SU-DHL-6 (cell line): ENCODE results near the gene COP1.

ENCODE experiments used
- H2AFZ ChIP-seq: fragments of 200-600 bp; sonication (generic); 2 replicates; pipeline ENCODE4 v1.6.1; 2014; ENCODE audit warnings: low read depth, mild to moderate bottlenecking, moderate library complexity, mixed read lengths, antibody characterized with exemption, low read length; ENCODE audit not compliant: severe bottlenecking
- H3F3A ChIP-seq: fragments of 200-600 bp; shearing (Covaris generic); 2 replicates; pipeline ENCODE4 v1.6.0; 2016; ENCODE audit warnings: antibody characterized with exemption, mild to moderate bottlenecking; ENCODE audit not compliant: insufficient read depth
- H3K27ac ChIP-seq: fragments of 200-600 bp; sonication (generic); 2 replicates; pipeline ENCODE4 v1.5.1; 2016; ENCODE audit warnings: low read depth, mild to moderate bottlenecking, low read length, moderate library complexity, mixed read lengths
- H3K27me3 ChIP-seq: fragments of 200-600 bp; sonication (generic), shearing (Covaris generic); 2 replicates; pipeline ENCODE4 v1.6.0; 2014; ENCODE audit warnings: mild to moderate bottlenecking, low read length
- H3K36me3 ChIP-seq: fragments of 200-600 bp; sonication (generic); 2 replicates; pipeline ENCODE4 v1.6.1; 2014; ENCODE audit warnings: mild to moderate bottlenecking, low read length, mixed read lengths
- H3K4me2 ChIP-seq: fragments of 300-600, 200-600 bp; shearing (Covaris generic), sonication (generic); 2 replicates; pipeline ENCODE4 v1.6.0; 2014; ENCODE audit warnings: low read length, low read depth, mild to moderate bottlenecking; ENCODE audit not compliant: poor library complexity, severe bottlenecking
- H3K4me3 ChIP-seq: fragments of 200-600 bp; sonication (generic); 2 replicates; pipeline ENCODE4 v1.5.1; 2014; ENCODE audit warnings: antibody characterized with exemption, low read length, mild to moderate bottlenecking, mixed read lengths; ENCODE audit not compliant: insufficient read depth, poor library complexity, severe bottlenecking
- H3K79me2 ChIP-seq: fragments of 200-600 bp; sonication (generic); 2 replicates; pipeline ENCODE4 v1.6.1; 2014; ENCODE audit warnings: mild to moderate bottlenecking, low read length, moderate library complexity; ENCODE audit not compliant: insufficient read depth
- H3K9ac ChIP-seq: fragments of 200-600 bp; sonication (generic); 2 replicates; pipeline ENCODE4 v1.7.0; 2014; ENCODE audit warnings: mild to moderate bottlenecking, low read length
- H3K9me2 ChIP-seq: fragments of 200-600 bp; sonication (generic); replicated peaks from 2 replicates; pipeline ENCODE4 v1.6.1; 2014; ENCODE audit warnings: low read length; ENCODE audit not compliant: insufficient read depth
- H3K9me3 ChIP-seq: fragments of 200-600 bp; sonication (generic); 2 replicates; pipeline ENCODE4 v1.6.1; 2014; ENCODE audit warnings: low read length, mixed read lengths; ENCODE audit not compliant: insufficient read depth
- H4K20me1 ChIP-seq: fragments of 200-600 bp; sonication (generic); 2 replicates; pipeline ENCODE4 v1.6.1; 2014; ENCODE audit warnings: low read depth, mild to moderate bottlenecking, antibody characterized with exemption, low read length, moderate library complexity, mixed read lengths
- CTCF ChIP-seq: fragments of 200-600 bp; sonication (generic); IDR thresholded peaks from one replicate; pipeline ENCODE4 v1.5.1; 2017; ENCODE audit warnings: antibody characterized with exemption, mild to moderate bottlenecking, low read length, moderate library complexity; ENCODE audit not compliant: insufficient read depth, poor library complexity, severe bottlenecking
- EZH2phosphoT487 ChIP-seq: fragments of 200-600 bp; sonication (generic), shearing (Covaris generic); conservative IDR thresholded peaks from 2 replicates; pipeline ENCODE4 v1.6.1; 2018; ENCODE audit warnings: mild to moderate bottlenecking, antibody characterized with exemption, low read length, moderate library complexity, mixed read lengths

The COP1 gene

GRCh38 chr1:175906370-175906769 lies 300.7 kb downstream of the COP1 start:
- no peaks in the 10 kb centered on the region for H3K79me2 ChIP-seq
- no peaks in the 10 kb centered on the region for H4K20me1 ChIP-seq
- H3K4me3 ChIP-seq: no peak overlapping the region
- peaks cover 6% of the 10 kb centered on the region; the same call in 1 of the 2 replicates for H3K36me3 ChIP-seq
- no peak overlapping the region for H3K9ac ChIP-seq
- H3K27me3 ChIP-seq: no peaks in the 10 kb centered on the region
- no peak overlapping the region for H3K27ac ChIP-seq
- H3F3A ChIP-seq: no peaks in the 10 kb centered on the region
- no peak for TF ChIP-seq EZH2phosphoT487
- TF ChIP-seq CTCF: no peak
- no peak overlapping the region for H2AFZ ChIP-seq
- peaks cover 12% of the 10 kb centered on the region; the same call in 1 of the 2 replicates for H3K9me3 ChIP-seq
- H3K4me2 ChIP-seq: no peak overlapping the region
- H3K9me2 ChIP-seq: no peaks in the 10 kb centered on the region

GRCh38 chr1:175904808-175905207 lies 302.3 kb downstream of the COP1 start:
- Histone ChIP-seq H3F3A (no peaks in the 10 kb centered on the region), H3K27ac (no peak overlapping the region), H3K36me3 (peaks cover 5% of the 10 kb centered on the region; the same call in 1 of the 2 replicates), H3K4me3 (no peak overlapping the region), H3K9ac (no peak overlapping the region), H3K9me2 (no peaks in the 10 kb centered on the region), H4K20me1 (no peaks in the 10 kb centered on the region), H2AFZ (no peak overlapping the region), H3K27me3 (no peaks in the 10 kb centered on the region), H3K9me3 (no peaks in the 10 kb centered on the region), H3K79me2 (no peaks in the 10 kb centered on the region), H3K4me2 (no peak overlapping the region)
- no peak for TF ChIP-seq EZH2phosphoT487
- TF ChIP-seq CTCF: no peak

GRCh38 chr1:175902281-175902680 lies 304.8 kb downstream of the COP1 start:
- H3K27ac ChIP-seq: no peak overlapping the region
- H3K9me3 ChIP-seq: no peaks in the 10 kb centered on the region
- no peak overlapping the region for H2AFZ ChIP-seq
- no peaks in the 10 kb centered on the region for H3F3A ChIP-seq
- H3K27me3 ChIP-seq: no peaks in the 10 kb centered on the region
- H3K9ac ChIP-seq: no peak overlapping the region
- TF ChIP-seq CTCF: no peak
- TF ChIP-seq EZH2phosphoT487: no peak
- no peak overlapping the region for H3K4me2 ChIP-seq
- no peaks in the 10 kb centered on the region for H3K79me2 ChIP-seq
- no peak overlapping the region for H3K4me3 ChIP-seq
- H3K9me2 ChIP-seq: no peaks in the 10 kb centered on the region
- no peaks in the 10 kb centered on the region for H3K36me3 ChIP-seq
- no peaks in the 10 kb centered on the region for H4K20me1 ChIP-seq
